HG03457 (cell line): ENCODE results near the gene ITGB6.
A peak's percentile ranks its signal among the peaks of the same experiment; 100 is the strongest.

Source experiments
- ATAC-seq: cut with Tn5 transposase; IDR thresholded peaks from one replicate; pipeline ENCODE4 v1.9.1; 2021; ENCODE audit warnings: moderate number of reproducible peaks; ENCODE audit not compliant: unreplicated experiment

Gene ITGB6

DNA sequence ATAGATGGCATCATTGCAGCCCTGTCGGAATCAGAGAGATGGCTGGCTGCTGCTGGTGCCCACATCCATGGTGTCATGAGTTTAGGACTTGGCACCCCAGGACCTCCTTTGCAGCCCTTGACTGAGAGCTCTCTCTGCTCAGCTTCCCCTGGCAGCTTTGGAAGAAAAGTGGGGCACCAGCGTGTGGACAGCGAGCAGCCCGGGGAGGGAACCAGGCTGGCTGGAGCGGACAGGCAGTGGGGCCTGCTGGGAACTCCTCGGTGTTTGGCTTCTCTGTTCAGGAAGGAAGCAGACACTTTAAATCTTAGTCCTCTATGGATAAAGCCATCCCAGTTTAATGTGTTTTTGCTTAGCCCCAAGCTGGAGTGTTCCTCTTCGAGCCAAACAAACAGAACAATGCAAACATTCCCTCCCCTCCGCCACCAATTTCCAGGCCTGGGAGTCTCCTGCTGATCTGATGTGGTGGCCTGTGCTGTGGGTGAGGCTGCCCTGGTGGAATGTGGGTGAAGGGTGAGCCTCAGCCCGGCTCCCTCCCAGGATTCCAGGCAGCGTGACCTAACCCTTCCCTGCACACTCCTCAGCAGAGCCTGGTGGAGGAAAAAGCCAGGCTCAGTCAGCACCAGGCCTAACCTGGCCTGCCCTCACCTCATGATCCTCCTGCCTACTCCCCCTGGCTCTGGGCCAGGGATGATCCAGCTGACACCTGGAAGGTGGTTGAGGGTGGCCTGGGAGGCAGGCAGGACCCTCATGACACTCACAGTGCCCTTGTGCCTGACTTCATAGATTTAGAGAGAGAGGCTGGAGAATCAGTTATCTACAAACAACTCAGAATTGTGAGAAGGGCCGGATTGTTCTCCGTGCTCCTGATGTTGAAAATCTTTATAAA, 21.6 kb upstream of the ITGB6 start:
- ATAC-seq = no peak

DNA sequence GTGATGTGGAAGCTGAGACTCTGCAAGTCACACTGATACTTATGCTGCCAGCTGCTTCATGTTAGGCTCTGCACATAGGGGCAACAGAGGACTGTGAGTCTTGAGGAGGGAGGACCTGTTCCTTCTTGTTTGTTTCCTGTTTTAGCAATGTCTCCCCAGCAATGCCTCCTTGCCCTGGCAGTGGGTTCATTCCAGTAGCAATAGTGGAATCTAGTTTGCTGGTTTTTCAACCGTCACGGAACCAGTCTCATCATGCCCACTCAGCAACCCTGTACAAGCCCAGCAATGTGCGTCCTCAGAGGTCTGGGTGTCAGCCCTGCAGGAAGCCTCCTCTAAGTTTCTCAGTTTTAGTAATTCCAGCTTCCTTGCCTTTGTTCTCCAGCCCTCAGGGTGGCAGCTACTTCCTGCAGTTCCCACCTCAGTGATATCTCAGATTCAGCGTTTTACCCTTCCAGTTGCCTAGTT, 20.5 kb upstream of the ITGB6 start:
- no peak for ATAC-seq

DNA sequence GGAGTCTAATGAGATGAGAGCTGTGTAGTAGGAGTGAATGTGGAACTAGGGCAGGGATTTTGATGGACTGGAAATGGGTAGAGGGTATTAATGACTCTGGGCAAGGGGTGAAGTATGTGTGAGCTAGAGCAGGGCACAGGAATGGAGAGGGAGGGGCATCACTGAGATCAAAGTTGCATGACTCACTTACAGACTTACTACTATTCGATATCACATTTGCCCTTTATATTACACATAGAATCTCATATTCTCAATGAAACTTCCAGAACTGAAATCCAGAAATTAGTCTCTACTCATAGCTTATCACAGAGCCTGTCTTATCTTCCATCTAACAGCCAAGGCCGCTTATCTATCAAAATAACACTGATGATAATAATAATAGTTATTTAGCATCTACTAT, 20.0 kb upstream of the ITGB6 start:
- ATAC-seq = no peak

DNA sequence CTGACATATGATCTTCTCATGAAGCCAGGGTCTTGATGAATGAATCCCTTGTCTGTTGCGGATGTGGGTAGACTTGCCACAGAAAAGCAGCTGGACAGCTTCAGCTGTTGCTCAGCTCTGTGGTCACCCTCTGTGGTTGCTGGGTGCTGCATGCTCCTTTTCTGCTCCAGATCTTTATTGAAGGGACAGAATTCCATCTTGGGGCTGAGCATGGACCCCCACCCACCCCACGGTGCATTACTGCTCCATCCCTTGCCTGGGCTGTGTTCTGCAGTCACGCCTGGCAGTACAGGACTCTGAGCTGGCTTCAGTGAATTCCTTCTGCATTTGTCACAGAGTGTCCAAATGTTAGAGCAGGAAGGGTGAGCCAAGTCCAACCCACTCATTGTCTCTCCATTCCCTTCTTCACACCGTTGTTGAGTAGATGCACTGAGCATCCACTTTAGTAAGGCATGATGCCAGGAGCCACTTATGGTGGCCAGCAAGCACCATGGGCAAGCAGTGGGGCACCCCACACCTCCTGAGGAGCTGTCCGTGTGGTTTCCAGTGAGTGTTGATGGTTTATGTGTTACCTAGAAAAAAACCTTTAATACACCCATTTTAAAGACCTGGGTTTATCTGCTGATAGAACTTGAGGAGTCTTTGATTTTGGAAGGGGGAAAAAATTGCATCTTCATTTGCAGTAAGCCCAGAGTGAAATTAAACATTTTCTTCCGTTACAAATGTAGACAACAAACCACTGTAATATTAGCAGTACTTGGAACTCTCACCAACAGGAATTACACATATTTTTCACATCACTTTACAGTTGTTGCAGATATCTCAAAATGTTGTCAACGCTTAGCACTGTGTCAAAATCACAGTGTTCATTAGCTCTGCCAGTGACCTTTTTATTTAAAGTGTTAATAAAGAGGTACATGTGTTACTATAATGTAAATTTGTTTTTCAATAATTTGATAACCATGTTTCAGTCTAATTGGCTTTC, 14.7 kb upstream of the ITGB6 start:
- no peak for ATAC-seq

DNA sequence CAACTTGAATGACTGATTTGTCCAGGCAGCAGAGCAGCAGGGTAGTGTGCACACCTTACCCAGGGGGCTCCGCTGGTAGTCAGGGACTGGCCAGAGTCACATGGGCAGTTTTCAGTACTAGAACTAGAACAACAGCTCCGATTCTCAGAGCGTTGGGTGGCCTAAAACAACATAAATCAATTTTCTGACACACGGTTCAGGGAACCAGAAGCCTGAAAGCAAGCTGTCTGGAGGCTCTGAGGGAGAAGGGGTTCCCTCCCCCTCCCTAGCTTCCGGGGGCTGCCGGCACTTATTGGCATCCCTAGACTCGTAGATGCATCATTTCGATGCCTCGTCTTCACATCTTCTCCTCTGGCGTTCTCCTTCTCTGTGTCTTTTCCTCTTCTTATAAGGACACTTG, 13.4 kb upstream of the ITGB6 start:
- no peak for ATAC-seq

DNA sequence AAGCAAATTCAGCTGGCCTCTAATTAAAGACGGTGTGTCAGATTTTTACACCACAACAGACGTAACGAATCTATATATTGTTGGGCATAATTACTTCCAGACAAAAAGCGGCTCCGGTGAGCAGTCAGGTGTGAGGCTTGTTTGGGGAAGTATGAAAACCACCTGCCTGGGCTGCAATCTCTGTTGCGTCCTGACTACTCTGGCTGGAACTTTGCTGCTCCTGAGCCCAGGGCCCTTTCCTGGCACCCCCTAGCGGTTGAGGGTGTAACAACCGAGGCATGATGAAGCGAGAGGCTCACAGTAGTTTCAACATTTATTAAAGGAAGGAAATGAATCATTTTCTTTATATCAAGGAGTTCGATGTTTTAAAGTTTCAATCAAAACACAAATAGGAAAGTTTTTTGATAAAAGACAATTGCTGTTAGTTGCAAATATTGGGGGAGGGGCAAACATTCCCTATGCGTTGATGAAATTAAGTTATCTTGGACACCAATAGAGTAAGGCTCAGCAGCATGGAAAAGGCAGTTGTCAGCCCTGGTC, 10.6 kb upstream of the ITGB6 start:
- ATAC-seq = peak; percentile 85

DNA sequence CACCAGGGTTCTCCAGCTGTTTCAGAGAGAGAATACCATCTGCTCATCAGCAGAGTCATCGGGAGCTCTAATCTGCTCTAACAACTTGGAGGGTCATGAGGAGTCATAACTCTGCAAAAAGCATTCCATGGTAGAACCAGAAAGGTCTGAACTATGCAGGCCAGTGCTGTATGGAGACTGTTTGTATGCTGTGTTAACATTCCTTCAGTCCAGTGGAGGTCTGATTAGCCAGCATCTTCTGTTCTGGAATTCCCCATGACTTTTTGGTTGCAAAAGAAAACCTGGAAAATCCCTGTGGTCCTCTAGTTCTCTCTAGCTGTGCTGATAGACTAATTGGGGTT, 9.4 kb upstream of the ITGB6 start:
- no peak for ATAC-seq

DNA sequence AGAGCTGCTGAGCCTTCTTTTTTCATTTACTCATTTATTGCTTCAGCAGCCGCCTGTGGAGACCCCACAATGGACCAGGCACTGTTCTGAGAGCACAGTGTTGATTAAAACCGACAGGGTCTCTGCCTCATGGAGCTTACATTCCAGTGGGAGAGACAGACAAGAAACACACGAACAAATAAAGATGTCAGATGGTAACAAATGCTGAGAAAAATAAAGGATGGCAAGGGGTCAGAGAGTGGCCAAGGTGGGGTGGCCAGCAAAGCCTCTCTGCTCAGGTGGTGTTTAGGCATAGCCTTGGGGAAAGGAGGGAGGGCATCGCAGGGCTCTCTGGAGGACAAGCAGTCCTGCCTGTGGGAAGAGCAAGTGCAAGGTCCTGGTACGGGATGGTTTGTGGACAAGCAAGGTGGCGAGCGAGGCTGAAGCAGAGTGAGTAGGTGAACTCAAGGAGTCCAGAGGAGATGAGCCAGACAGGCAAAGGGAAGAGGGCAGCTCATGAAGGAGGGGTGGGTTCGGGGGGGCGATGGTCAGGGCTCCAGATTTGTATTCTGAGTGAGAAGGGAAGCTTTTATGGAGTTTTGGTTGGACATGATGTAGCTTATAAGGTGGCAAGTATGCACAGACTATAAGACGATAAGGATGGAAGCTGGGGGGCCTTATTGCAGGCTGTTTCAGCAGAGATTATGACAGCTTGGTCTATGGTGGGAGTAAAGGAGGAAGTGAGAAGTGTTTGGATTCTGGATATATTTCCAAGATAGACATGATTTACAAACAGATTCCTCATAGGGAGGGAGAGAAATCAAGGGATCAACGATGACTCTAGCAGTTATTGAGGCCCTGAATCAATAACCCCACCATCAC, 8.8 kb upstream of the ITGB6 start:
- ATAC-seq = no peak

DNA sequence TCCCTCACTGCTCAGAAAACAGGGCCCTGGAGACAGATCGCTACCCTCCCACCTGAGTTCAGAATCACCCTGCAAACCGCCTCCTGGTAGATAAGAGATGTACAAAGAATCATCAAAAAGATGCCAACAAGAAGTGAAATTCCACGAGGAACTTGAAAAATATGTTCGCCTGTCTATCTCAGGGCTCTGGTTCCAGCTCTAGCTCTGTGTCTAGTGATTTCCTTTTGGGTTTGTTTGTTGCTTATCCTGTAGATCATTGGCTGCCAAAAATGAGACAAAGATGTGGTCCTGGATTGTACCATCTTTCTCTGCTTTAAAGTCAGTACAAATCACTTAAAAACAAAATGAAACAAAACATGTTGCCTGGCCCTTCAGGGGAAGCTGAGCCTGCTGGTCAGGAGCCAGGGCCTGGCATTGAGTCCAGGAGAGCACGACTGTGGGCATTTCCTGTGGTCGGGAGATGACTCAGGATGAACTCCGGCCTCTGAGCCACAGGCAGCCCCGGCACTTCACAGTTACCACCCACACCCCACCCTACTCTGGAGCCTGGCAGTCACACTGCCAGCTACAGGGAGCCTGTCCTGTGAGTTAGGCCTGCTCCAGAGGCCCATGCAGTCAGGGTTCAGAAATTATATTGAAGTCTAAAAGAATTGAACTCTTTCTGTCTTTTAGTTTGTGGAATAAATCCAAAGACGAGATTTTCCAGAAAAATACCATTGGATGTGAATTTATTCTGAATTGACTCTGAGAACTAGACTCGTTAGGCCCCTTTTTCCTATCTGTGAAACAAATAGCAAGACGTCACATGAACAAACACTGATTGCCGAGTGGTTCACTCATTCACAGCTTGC, 8.0 kb upstream of the ITGB6 start:
- ATAC-seq = peak; percentile 39

DNA sequence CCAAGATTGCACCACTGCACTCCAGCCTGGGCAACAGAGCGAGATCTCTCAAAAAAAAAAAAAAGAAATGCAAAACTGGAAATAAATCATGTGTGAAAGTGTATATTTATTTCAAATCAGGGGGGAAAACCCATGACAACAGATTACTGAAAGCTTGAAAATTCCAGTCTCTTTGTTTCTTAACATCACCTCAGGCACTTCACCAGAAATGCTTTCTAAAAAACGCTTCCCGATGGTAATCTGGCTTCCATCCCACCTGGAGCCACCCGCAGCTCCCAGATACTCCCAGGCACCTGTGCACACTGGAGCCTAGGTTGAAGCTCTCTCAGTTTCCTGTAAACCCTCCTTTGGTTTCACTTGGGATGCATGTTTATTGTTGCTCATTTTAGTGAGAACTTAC, 7.2 kb upstream of the ITGB6 start:
- ATAC-seq = no peak

DNA sequence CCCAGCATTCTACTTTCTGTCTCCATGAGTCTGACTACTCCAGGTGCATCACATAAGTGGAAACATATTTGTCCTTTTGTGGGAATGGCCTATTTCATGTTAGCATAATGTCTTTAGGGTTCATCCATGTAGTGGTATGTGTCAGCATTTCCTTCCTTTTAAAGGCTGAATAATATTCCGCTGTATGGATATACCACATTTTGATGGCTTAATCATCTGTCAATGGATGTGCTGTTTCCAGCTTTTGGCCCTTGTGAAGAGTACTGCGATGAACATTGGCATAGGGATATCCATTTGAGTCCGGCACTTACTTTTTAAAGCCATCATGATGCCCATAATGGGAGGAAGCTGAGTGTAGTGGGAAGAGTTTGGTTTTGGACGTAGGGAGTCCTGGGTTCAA, 6.4 kb upstream of the ITGB6 start:
- ATAC-seq = no peak

DNA sequence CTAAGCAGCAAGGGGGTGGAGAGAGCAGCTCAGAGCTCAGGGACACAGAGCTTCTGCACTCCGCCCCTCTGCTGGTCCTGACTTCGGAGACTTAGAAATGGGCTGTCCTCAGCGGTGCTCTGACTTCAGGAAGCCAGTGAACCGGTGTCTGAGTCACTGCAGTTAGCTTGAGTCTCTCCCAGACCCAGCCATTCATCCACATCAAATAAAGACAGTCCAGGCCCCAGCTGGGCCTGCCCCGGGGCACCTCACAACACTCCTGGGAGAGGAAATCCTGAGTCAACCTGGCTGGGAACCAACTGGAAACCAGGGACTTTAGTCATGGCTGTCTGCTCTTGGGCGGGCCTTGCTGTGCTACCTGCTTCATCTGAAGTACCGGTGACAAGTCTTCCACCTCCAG, 5.4 kb upstream of the ITGB6 start:
- no peak for ATAC-seq

DNA sequence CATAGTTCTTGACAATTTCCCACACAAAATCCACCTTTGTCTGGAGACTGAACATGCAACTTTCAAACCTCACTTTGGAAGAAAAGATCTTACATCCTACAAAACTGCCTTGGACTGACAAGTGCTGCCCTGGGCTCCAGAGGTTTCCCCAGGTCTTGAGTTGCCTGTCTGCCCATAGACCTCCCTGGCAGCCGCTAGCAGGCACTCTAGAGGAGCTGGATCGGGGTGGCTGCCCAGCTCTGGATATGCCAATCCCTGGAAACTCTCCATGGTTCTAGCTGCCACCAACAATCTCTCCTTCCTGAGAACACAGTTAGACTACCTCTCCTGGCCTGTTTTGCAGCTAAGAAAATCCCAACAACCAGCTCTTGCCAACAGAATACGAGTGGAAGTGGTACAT, 3.4 kb upstream of the ITGB6 start:
- ATAC-seq = no peak

DNA sequence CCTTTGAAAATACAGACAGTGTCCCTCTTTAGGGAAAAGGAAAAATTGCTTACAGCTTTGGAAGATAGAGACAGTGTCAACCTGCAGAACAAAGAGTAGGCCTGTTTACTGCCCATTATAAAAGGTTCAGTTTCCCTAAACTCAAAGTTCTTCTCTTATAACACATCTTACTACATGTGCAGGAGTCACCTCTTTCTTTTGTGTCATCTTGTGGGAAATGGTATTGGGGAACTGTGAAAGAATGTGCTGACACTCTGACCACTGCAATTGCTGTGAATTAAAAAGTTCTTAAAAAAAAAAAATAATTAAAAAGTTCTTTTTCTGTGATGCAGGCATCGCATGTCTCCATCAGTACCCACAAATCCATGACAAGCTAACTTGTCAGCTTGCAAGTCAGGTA, 2.9 kb upstream of the ITGB6 start:
- no peak for ATAC-seq

DNA sequence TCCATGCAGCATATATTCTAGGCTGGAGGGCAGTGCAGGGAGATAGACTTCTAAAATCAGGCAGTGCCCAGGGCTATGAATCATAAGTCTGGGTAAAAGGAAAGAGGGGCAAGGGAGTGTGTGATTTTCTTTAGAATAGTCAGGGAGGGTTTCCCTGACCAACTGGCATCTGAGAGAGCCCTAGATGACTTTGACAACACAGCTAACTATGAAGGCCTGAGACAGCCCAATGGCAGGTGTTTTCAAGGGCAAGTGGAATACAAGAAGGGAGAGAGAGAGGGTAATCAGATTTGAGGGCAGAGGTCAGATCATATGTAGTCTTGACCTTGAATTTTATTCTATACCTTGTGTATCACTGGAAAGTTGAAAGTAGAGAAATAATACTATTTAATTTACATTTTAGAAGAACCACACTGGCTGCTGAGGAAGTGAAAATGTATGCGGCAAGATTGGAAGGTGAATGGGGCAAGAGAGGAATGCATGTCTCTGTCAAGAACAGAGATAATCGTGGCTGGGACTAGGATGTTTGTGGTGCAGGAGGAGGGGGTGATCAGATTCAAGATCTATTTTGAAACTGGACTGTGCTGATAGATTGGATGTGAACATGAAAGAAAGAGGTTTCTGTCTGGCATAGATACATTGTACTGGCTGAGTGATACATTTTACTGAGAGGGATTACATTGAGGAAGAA, 1.9 kb upstream of the ITGB6 start:
- no peak for ATAC-seq

DNA sequence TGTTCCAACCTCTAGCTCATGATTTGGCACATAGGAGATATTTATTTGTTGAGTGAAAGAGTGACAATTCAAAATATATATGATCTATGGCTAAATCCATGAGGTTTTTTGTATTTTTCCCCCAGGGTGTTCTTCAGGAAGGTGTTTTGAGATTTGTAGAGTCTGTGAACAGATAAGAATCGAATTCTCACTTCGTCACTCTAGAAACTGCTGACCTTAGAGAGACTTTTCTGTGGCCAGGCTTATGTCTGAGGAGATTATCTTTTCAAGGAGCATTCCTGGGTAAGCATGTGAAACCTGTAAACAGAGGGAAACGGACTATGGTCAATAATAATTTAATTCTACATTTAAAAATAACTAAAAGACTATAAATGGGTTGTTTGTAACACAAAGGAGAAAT, 849 bp upstream of the ITGB6 start:
- ATAC-seq = no peak

DNA sequence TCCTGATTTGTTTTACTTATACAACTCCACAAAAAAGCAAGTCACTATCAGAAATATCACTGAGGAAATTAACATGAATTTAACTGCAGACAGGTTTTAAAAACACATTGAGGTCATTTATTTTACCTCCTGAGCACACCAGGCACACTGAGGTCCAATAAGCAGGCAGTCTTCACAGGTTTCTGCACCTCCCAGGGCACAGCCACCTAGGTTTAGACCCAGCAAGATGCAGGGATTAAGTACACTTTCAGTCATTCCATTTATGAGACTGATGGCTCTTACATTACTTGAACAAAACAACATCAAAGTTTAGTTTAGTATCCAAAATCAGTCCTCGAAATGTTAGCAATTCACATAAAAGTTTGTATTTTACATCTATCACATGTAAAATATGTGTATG, 1.0 kb downstream of the ITGB6 start:
- no peak for ATAC-seq

DNA sequence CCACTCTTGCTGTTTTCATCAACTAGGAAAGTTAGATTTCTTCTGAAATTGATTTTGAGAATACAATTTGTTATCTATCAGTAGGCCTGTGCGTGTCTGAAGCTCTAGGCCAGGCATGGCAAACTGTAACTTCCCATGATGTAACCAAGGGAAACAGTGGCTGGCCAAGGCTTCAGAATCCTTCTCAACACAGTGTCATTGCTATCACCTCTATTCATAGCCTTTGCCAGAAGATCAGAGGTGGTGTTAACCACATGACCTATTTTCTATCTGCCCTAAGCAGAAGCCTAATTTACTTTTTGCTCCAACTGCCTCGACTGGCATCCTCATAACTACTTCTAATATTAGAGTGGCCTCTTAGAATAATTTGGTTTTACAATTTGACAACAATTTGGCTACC, 2.5 kb downstream of the ITGB6 start:
- ATAC-seq = no peak

DNA sequence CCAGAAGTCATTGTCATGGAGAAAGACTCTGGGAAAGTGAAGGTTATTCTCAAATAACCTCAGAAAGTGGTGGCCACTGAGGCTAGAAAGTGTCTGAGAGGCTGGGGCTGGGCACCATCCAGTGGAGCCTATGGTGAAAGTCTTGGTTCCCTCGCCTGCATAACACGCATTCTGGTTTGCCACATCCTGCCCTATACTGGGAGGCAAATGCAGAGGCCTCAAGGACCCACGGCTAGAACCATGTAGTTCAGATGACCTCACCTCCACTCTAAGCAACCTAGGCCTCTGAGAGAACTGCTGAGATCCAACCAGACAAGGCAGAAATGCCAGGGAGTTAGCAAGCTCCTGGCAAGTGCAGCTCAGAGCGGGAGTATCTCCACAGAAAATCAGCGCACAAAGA, 5.1 kb downstream of the ITGB6 start:
- no peak for ATAC-seq
